Thyroid gland (tissue), 4 donors: Measurements from ENCODE around the gene ASL. TPM values are rescaled to one million over a fixed set of nuclear protein-coding genes. Genes with fewer than 3 reads are reported as not detected.
"Not testable (repeated sequence)": the region's sequence is repeated elsewhere in the genome, so short reads cannot be mapped to it uniquely, and the experiment has no call there.

ENCODE experiments used
- DNase-seq, 2 donors: peaks; one replicate each; pipeline ENCODE4 v3.0.0-alpha.2; 2019
- H3K27ac ChIP-seq, 3 donors: fragments of 200-600 bp; sonication (generic); 1 replicate in 2 of 3; 2 replicates in 1 of 3; pipeline ENCODE4 v1.5.1; 2016 to 2019; ENCODE audit warnings: mild to moderate bottlenecking in 1 of 3, moderate library complexity in 1 of 3
- H3K27me3 ChIP-seq: fragments of 200-600 bp; sonication (generic); one replicate; pipeline ENCODE4 v1.5.1; 2019
- H3K36me3 ChIP-seq, 2 donors: fragments of 200-600 bp; sonication (generic); one replicate each; pipeline ENCODE4 v1.5.1; 2016 to 2019
- H3K4me1 ChIP-seq, 2 donors: fragments of 200-600 bp; sonication (generic); one replicate each; pipeline ENCODE4 v1.5.1; 2017 to 2019
- H3K4me3 ChIP-seq, 3 donors: fragments of 200-600 bp; sonication (generic); replicated peaks in 1 of 3; 1 replicate in 2 of 3; 2 replicates in 1 of 3; pipeline ENCODE4 v1.5.1; 2016; ENCODE audit warnings: mild to moderate bottlenecking in 1 of 3
- H3K9me3 ChIP-seq: fragments of 200-600 bp; sonication (generic); one replicate; pipeline ENCODE4 v1.5.1; 2017
- POLR2A ChIP-seq, 2 donors: fragments of 450-650 bp; IDR thresholded peaks; one replicate each; pipeline ENCODE4 v1.6.1; 2017; ENCODE audit warnings: antibody characterized with exemption in 2 of 2, mild to moderate bottlenecking in 2 of 2, moderate library complexity in 1 of 2
- whole genome bisulfite sequencing, 2 donors: methylation state at CpG; one replicate each; pipeline ENCODE4 v1.1.5; 2017; 5-methylcytosine and 5-hydroxymethylcytosine counted together
- intact Hi-C: fragments of 100-400 bp; cut with DNase I; formaldehyde crosslinking; loops from one replicate; pipeline ENCODE4 v1.15.1; 2023
- total RNA-seq, 4 donors: library from RNA; depleted of rRNA; stranded (reverse); fragments of >200 nt; gene quantifications; one replicate each; pipeline ENCODE4 v1.2.3, GENCODE V29; 2016
- TF ChIP-seq, protein P1 (sequence below), 6 experiments: fragments of 200-600 bp in 3 of 6; fragments of 450-650 bp in 3 of 6; sonication (generic) in 3 of 6; IDR thresholded peaks; one replicate each; pipeline ENCODE4 v1.5.1; 2016 to 2019; ENCODE audit warnings: antibody characterized with exemption in 6 of 6, mild to moderate bottlenecking in 2 of 6, inconsistent platforms in 1 of 6, moderate library complexity in 1 of 6

Gene ASL
- total RNA-seq, 4 donors from 2014 or later, result 25.1 to 89.5 (median 50.2) TPM

DNA sequence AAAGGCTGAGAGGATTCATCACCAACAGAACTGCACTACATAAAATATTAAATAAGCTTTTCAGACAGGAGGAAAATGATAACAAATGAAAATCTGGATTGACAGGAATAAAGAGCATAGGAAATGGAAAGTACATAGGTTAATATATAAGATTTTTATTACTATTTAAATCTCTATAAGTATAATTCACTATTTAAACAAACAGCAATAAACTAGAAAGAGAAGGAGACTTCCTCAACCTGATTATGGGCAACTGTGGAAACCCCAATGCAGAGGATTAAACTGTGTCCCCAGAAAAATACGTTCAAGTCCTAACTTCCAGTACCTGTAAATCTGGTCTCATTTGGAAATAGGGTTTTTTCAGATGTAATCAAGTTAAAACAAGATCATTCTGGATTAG is 14.8 kb upstream of the ASL start:
- no peaks in the 10 kb centered on the region for H3K4me1 ChIP-seq
- DNase-seq, result no peak
- TF ChIP-seq, protein P1, sequence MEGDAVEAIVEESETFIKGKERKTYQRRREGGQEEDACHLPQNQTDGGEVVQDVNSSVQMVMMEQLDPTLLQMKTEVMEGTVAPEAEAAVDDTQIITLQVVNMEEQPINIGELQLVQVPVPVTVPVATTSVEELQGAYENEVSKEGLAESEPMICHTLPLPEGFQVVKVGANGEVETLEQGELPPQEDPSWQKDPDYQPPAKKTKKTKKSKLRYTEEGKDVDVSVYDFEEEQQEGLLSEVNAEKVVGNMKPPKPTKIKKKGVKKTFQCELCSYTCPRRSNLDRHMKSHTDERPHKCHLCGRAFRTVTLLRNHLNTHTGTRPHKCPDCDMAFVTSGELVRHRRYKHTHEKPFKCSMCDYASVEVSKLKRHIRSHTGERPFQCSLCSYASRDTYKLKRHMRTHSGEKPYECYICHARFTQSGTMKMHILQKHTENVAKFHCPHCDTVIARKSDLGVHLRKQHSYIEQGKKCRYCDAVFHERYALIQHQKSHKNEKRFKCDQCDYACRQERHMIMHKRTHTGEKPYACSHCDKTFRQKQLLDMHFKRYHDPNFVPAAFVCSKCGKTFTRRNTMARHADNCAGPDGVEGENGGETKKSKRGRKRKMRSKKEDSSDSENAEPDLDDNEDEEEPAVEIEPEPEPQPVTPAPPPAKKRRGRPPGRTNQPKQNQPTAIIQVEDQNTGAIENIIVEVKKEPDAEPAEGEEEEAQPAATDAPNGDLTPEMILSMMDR (IDR thresholded peaks at IDR 0.05), result no peak
- TF ChIP-seq POLR2A (IDR thresholded peaks at IDR 0.05), result no peak
- 88 to 92% methylated on average over 1 of the region's 1 CpG for WGBS, 2 donors
- intact Hi-C loops, result no loop called here
- no peaks in the 10 kb centered on the region for H3K9me3 ChIP-seq
- H3K36me3 ChIP-seq, result no peaks in the 10 kb centered on the region
- H3K27me3 ChIP-seq, result no peaks in the 10 kb centered on the region
- H3K27ac ChIP-seq, result no peak overlapping the region
- no peak overlapping the region for H3K4me3 ChIP-seq

DNA sequence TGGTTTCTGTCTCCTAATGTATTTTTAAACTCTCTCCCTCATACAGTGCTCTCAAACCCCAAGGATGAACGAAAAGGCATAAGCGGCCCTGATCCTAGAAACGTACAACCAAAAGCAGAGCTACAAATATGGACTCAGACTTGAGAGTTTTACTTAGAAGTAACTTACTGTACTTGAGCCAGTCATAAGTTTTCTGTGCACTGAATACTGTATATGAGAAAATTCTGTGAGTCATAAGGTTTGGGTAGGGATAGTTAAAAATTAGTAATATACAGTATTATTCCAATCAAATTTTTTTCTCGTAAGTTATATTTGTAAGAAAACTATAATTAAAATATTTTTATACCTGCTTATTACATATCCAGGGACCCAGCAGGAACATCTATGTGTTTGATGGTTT is 5.9 kb upstream of the ASL start:
- Histone ChIP-seq H3K4me1 (no peaks in the 10 kb centered on the region), H3K4me3 (no peak overlapping the region), H3K9me3 (no peaks in the 10 kb centered on the region), H3K27ac (no peak overlapping the region), H3K27me3 (no peaks in the 10 kb centered on the region), H3K36me3 (no peaks in the 10 kb centered on the region)
- intact Hi-C loops, result no loop called here
- DNase-seq, result no peak
- TF ChIP-seq, protein P1 (IDR thresholded peaks at IDR 0.05), result no peak
- no peak for TF ChIP-seq POLR2A (IDR thresholded peaks at IDR 0.05)
- 92 to 95% methylated on average over 4 of the region's 4 CpGs for WGBS, 2 donors

DNA sequence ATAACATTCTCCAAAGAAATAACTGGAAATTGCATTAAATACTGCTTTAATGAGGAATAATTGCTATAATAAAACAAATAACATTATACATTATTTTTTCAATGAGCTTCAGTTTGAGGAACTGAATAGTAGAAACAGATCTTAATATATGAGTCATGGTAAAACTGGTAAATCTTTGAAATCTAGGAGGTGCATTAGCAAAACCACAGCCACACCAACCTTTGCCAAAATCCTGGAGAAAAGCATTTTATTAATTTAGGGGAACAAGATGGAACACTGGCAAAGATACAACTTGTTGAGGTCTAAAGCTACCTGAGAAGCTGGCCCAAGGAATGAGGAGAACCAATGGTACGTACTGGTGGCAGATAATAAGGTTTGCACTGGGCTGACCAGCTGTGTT is 5.4 kb upstream of the ASL start:
- H3K9me3 ChIP-seq, result no peaks in the 10 kb centered on the region
- no peak for DNase-seq
- no peaks in the 10 kb centered on the region for H3K4me1 ChIP-seq
- no peak overlapping the region for H3K27ac ChIP-seq
- intact Hi-C loops, result no loop called here
- 94 to 96% methylated on average over 1 of the region's 1 CpG for WGBS, 2 donors
- TF ChIP-seq, protein P1 (IDR thresholded peaks at IDR 0.05), result no peak
- TF ChIP-seq POLR2A (IDR thresholded peaks at IDR 0.05), result no peak
- H3K4me3 ChIP-seq, result no peak overlapping the region
- no peaks in the 10 kb centered on the region for H3K27me3 ChIP-seq
- H3K36me3 ChIP-seq, result no peaks in the 10 kb centered on the region

DNA sequence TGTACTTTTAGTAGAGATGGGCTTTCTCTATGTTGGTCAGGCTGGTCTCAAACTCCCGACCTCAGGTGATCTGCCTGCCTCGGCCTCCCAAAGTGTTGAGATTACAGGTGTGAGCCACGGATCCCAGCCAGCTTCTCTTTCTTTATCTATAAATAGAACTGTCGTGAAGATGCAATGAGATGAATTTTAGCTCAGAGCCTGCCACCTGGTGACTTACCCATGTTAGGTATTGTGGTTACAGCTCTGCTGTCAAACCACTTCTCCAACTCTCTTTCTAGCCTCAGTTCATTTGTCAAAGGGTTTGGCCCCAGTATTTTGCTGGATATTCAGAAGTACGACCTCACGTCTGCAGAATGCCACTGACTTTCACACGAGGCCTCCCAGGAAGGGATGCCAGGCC is 3.4 kb upstream of the ASL start:
- H3K4me3 ChIP-seq, H3K27me3 ChIP-seq, DNase-seq, intact Hi-C loops, H3K27ac ChIP-seq, H3K4me1 ChIP-seq, H3K36me3 ChIP-seq, H3K9me3 ChIP-seq: not testable (repeated sequence)
- WGBS, 2 donors, result 64 to 67% methylated on average over 7 of the region's 7 CpGs

DNA sequence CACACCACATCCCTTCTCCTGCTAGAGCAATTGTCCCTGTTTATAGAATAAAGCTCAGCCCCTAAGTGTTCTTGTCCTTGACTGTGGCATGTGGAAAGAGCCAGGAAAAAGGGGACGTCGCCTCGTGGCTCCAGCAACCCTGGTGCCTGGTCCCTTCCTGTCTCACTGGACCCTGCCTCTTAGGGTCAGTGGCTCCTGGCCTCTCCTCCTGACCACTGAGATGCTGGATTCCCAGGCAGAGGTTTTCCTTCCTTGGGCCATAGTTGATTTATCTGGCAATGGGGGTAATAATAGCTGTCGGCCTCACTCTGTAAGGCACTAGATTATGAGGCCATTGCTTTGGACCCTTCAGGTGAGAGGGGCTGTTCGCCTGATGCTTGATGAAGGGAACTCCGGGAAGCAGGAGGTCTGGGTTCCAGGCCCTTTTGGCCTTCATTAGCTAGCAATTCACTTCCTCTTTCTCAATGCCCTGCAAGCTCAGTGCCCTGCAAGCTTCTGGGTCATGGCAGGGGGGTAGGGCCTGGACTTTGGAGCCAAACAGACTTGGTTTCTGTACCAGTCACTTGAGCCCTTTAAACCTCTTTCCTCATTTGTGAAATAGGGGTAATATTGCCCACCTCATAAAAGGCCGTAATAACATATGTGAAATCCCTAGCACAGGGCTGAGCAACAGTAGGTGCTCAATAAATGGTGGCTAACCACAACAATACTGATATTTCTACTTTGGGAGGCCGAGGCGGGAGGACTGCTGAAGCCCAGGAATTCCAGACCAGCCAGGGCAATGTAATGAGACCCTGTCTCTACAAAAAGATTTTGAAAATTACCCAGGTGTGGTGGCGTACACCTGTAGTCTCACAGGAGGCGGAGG is 1.1 kb downstream of the ASL start:
- Histone ChIP-seq H3K9me3 (no peaks in the 10 kb centered on the region), H3K27me3 (no peaks in the 10 kb centered on the region), H3K36me3 (no peaks in the 10 kb centered on the region), H3K4me3 (peak overlapping the region; percentile 63 to 98 (median 86)), H3K27ac (no peak overlapping the region), H3K4me1 (peaks cover 7 to 11% of the 10 kb centered on the region in 2 donors)
- 69 to 72% methylated on average over 10 to 11 of the region's 11 CpGs for WGBS, 2 donors
- no peak for DNase-seq
- TF ChIP-seq, protein P1 (IDR thresholded peaks at IDR 0.05), result no peak
- no peak for TF ChIP-seq POLR2A (IDR thresholded peaks at IDR 0.05)
- intact Hi-C loops, result no loop called here
